DND-41 (cell line): ENCODE results near the gene SLC6A9.

Experiments used
- CTCF ChIP-seq: IDR thresholded peaks from 2 replicates; pipeline ENCODE4 v1.5.1; 2012; ENCODE audit warnings: borderline replicate concordance, low read length, moderate library complexity, mild to moderate bottlenecking; ENCODE audit not compliant: poor library complexity, severe bottlenecking; ENCODE audit errors: extremely low read depth
- EZH2 ChIP-seq: IDR thresholded peaks from 3 replicates; pipeline ENCODE4 v1.6.1; 2012; ENCODE audit warnings: borderline replicate concordance, low read depth, mild to moderate bottlenecking, moderate library complexity, low read length, inconsistent platforms; ENCODE audit not compliant: severe bottlenecking

- no peak for TF ChIP-seq CTCF
- no peak for TF ChIP-seq EZH2
Measured at GRCh38 chr1:44008259-44008658, 23.0 kb downstream of the SLC6A9 start.
